Esophagus squamous epithelium (tissue), 4 donors: ENCODE data around the gene RPS6KA3.

ENCODE experiments used
- POLR2A ChIP-seq, 4 donors: fragments of 450-650 bp; IDR thresholded peaks; one replicate each; pipeline ENCODE4 v1.6.1; 2017; ENCODE audit warnings: antibody characterized with exemption in 4 of 4, mild to moderate bottlenecking in 4 of 4, moderate library complexity in 3 of 4
- TF ChIP-seq, protein P1 (sequence below), 6 experiments: fragments of 450-650 bp in 4 of 6; fragments of 200-600 bp in 2 of 6; sonication (generic) in 2 of 6; IDR thresholded peaks; one replicate each; pipeline ENCODE4 v1.5.1; 2016 to 2019; ENCODE audit warnings: antibody characterized with exemption in 6 of 6, mild to moderate bottlenecking in 4 of 6, moderate library complexity in 4 of 6

DNA sequence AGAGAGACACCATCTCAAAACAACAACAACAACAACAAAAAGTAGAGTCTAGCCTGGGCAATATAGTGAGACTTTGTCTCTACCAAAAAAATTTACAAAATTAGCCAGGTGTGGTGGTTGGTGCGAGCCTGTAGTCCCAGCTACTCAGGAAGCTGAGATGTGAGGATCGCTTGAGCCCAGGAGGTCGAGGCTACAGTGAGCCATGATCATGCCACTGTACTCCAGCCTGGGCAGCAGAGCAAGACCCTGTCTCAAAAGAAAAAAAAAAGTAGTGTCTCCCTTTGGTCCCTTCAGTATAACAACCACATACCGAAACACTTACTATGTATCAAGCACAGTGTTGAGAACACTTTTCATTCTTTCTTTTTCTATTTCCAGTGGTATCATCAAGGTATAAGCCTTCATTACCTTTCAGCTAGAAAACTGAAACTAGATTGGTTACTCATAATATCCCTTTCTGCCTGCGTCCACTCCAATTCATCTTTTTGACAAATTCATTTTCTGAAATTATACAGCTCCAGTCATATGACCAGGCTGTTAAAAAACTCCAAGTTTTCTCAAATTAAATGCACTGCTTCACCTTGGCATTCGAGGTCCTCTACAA lies 54.1 kb downstream of the RPS6KA3 start:
- TF ChIP-seq, protein P1, sequence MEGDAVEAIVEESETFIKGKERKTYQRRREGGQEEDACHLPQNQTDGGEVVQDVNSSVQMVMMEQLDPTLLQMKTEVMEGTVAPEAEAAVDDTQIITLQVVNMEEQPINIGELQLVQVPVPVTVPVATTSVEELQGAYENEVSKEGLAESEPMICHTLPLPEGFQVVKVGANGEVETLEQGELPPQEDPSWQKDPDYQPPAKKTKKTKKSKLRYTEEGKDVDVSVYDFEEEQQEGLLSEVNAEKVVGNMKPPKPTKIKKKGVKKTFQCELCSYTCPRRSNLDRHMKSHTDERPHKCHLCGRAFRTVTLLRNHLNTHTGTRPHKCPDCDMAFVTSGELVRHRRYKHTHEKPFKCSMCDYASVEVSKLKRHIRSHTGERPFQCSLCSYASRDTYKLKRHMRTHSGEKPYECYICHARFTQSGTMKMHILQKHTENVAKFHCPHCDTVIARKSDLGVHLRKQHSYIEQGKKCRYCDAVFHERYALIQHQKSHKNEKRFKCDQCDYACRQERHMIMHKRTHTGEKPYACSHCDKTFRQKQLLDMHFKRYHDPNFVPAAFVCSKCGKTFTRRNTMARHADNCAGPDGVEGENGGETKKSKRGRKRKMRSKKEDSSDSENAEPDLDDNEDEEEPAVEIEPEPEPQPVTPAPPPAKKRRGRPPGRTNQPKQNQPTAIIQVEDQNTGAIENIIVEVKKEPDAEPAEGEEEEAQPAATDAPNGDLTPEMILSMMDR (IDR thresholded peaks at IDR 0.05) = no peak
- TF ChIP-seq POLR2A (IDR thresholded peaks at IDR 0.05) = no peak
